Measurements from ENCODE around the gene WNT9B.

DNA sequence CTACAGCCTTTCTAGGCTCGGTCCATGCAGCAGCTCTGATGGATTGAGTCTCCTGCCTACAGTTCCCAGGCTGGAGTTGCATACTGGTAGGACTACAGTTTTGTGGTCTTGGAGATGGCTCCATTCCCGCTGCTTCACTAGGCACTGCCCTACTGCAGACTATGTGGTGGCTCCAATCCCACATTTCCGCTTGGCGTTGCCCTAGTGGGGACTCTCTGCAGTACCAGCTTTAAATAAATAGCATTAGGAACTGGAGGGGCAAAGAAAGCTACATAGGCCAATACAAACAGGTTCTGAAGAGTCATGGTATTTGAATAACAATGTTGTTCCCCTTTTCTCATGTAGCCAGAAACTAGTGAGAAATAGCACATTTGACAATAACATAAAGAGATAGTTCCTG is 66.1 kb downstream of the WNT9B start:
- no peak for TF ChIP-seq EZH2 (IDR thresholded peaks at IDR 0.05; ENCODE audit: borderline replicate concordance, low read depth, low read length, poor library complexity, severe bottlenecking)
- TF ChIP-seq, protein P1, sequence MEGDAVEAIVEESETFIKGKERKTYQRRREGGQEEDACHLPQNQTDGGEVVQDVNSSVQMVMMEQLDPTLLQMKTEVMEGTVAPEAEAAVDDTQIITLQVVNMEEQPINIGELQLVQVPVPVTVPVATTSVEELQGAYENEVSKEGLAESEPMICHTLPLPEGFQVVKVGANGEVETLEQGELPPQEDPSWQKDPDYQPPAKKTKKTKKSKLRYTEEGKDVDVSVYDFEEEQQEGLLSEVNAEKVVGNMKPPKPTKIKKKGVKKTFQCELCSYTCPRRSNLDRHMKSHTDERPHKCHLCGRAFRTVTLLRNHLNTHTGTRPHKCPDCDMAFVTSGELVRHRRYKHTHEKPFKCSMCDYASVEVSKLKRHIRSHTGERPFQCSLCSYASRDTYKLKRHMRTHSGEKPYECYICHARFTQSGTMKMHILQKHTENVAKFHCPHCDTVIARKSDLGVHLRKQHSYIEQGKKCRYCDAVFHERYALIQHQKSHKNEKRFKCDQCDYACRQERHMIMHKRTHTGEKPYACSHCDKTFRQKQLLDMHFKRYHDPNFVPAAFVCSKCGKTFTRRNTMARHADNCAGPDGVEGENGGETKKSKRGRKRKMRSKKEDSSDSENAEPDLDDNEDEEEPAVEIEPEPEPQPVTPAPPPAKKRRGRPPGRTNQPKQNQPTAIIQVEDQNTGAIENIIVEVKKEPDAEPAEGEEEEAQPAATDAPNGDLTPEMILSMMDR (conservative IDR thresholded peaks at IDR 0.05; ENCODE audit: low read depth, low read length) = no peak

Measured in A673 (cell line).